T-helper 1 cell treated with Interleukin-12 subunit alpha and Interleukin-12 subunit beta and Interleukin-4 antibody, amounts not matched to agents 30 μg/mL and 1 μg/mL, for 36 hours (primary cell): ENCODE measurements around the gene FGFR2.

Experiments used
- H3K27ac Mint-ChIP-seq: one replicate; pipeline ENCODE4 v1.8.0; 2021; ENCODE audit warnings: mild to moderate bottlenecking, mixed read lengths
- H3K27me3 Mint-ChIP-seq: one replicate; pipeline ENCODE4 v1.8.0; 2021; ENCODE audit warnings: low read depth, mixed read lengths
- H3K36me3 Mint-ChIP-seq: one replicate; pipeline ENCODE4 v1.8.0; 2021; ENCODE audit warnings: low read depth, mixed read lengths
- H3K4me1 Mint-ChIP-seq: one replicate; pipeline ENCODE4 v1.8.0; 2021; ENCODE audit warnings: low read depth, mixed read lengths
- H3K4me3 Mint-ChIP-seq: one replicate; pipeline ENCODE4 v1.8.0; 2021; ENCODE audit warnings: mild to moderate bottlenecking, moderate library complexity, mixed read lengths
- H3K9me3 Mint-ChIP-seq: one replicate; pipeline ENCODE4 v1.8.0; 2021; ENCODE audit warnings: mixed read lengths

The FGFR2 gene

DNA sequence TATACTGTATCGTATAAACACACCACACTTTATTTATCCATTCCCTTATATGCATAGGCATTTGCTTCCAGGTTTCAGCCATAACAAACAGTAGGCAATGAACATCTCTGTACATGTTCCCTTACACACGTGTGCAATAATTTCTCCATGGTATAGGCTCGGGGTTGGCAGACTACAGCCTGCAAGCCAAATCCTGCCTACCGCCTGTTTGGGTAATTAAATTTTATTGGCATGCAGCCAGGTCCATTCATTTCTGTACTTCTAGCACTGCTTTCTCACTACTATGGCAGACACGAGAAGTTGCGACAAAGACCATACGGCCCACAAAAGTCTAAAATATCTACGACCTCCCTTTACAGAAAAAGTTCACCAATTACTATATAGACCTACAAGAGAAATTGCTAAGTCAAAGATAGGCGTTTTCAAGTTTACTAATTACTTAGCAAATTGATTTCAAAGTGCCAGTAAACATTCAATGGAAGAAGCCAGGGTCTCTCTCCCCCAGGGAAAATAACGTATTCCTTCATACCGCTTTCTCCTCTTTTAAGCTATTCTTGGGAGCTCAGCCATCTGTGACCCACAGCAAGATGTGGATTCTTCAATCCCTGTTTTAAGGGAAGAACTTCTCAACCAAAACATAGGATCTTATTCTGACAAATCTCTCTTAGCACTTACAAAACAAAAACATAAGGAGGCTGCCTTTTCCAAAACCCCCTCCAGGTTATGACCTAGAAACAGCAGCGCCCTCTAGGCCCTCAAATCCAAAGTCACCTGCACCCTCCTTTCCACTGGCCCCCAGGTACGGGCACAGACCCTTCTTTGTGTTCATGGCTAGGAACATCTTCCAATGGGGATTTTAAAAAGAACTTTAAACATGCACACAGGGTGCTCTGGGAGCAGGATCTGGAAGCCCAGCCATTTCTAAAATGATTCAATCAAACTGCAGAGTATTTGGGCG, 100.5 kb downstream of the FGFR2 start:
- no peaks in the 10 kb centered on the region for H3K27me3 Mint-ChIP-seq
- no peaks in the 10 kb centered on the region for H3K36me3 Mint-ChIP-seq
- no peaks in the 10 kb centered on the region for H3K9me3 Mint-ChIP-seq
- H3K4me1 Mint-ChIP-seq: no peaks in the 10 kb centered on the region
- H3K4me3 Mint-ChIP-seq: no peak overlapping the region
- H3K27ac Mint-ChIP-seq: no peak overlapping the region

DNA sequence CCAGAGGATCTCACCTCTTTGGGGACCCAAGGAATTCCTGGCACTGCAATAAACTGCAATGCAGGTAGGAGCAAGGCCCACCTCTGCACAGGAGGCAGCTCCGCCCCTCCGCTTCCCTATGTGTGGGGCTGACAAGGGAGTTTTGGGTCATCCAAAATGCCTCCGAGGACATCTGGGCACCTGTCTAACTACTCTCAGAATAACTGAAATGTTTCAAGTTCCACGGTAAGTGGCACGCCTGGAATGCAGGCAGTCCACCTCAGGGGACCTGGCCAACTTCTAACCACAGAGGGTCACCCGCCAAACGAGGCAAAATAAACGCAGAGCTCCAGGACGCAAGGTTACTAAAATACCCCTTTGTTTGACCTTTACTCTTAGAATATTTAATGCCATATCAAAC, 102.5 kb downstream of the FGFR2 start:
- Mint-ChIP-seq H3K27me3 (no peaks in the 10 kb centered on the region), H3K27ac (no peak overlapping the region), H3K4me3 (no peak overlapping the region), H3K36me3 (no peaks in the 10 kb centered on the region), H3K4me1 (no peaks in the 10 kb centered on the region), H3K9me3 (no peaks in the 10 kb centered on the region)

- Mint-ChIP-seq H3K9me3 (peaks cover 6% of the 10 kb centered on the region), H3K27me3 (no peaks in the 10 kb centered on the region), H3K36me3 (no peaks in the 10 kb centered on the region), H3K4me1 (no peaks in the 10 kb centered on the region), H3K4me3 (no peak overlapping the region), H3K27ac (no peak overlapping the region)
Observed at GRCh38 chr10:121494296-121494695, 103.9 kb downstream of the FGFR2 start.

- Mint-ChIP-seq H3K27me3 (no peaks in the 10 kb centered on the region), H3K36me3 (no peaks in the 10 kb centered on the region), H3K27ac (no peak overlapping the region), H3K4me3 (no peak overlapping the region), H3K9me3 (peaks cover 10% of the 10 kb centered on the region), H3K4me1 (no peaks in the 10 kb centered on the region)
Observed at GRCh38 chr10:121493521-121493920, 104.7 kb downstream of the FGFR2 start.

- no peak overlapping the region for H3K4me3 Mint-ChIP-seq
- H3K27me3 Mint-ChIP-seq: no peaks in the 10 kb centered on the region
- H3K36me3 Mint-ChIP-seq: no peaks in the 10 kb centered on the region
- H3K9me3 Mint-ChIP-seq: peaks cover 10% of the 10 kb centered on the region
- H3K27ac Mint-ChIP-seq: no peak overlapping the region
- no peaks in the 10 kb centered on the region for H3K4me1 Mint-ChIP-seq
Observed at GRCh38 chr10:121490871-121491519, 107.2 kb downstream of the FGFR2 start.

- no peak overlapping the region for H3K27ac Mint-ChIP-seq
- no peak overlapping the region for H3K4me3 Mint-ChIP-seq
- H3K9me3 Mint-ChIP-seq: peaks cover 10% of the 10 kb centered on the region
- no peaks in the 10 kb centered on the region for H3K4me1 Mint-ChIP-seq
- H3K27me3 Mint-ChIP-seq: no peaks in the 10 kb centered on the region
- no peaks in the 10 kb centered on the region for H3K36me3 Mint-ChIP-seq
Observed at GRCh38 chr10:121485436-121486139, 112.7 kb downstream of the FGFR2 start.

- Mint-ChIP-seq H3K4me1 (no peaks in the 10 kb centered on the region), H3K27me3 (no peaks in the 10 kb centered on the region), H3K9me3 (peaks cover 9% of the 10 kb centered on the region), H3K4me3 (no peak overlapping the region), H3K36me3 (no peaks in the 10 kb centered on the region), H3K27ac (no peak overlapping the region)
Observed at GRCh38 chr10:121484816-121485215, 113.4 kb downstream of the FGFR2 start.

- Mint-ChIP-seq H3K36me3 (no peaks in the 10 kb centered on the region), H3K4me1 (no peaks in the 10 kb centered on the region), H3K27ac (no peak overlapping the region), H3K9me3 (peaks cover 5% of the 10 kb centered on the region), H3K4me3 (no peak overlapping the region), H3K27me3 (no peaks in the 10 kb centered on the region)
Observed at GRCh38 chr10:121484401-121484800, 113.8 kb downstream of the FGFR2 start.

- H3K27me3 Mint-ChIP-seq: no peaks in the 10 kb centered on the region
Observed at GRCh38 chr10:121481180-121481579, 117.1 kb downstream of the FGFR2 start.

DNA sequence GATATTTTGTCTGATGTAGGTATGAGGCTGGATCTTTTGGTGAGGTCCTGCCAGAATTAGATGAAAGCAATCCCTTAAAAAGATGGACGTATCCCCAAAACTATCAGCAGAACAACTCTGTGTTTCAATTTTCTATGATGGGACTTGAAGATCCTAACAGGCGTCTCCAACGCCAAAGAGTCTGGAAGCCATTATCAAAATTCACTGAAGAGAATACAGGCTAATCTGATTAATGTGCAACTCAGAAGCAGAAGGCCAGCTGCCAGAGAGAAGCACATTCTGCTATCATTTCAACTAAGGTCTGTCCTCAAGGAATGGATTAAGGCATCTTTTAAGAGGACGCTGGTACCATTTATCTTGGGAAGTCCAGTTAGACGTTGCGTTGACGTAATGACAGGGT, 119.7 kb downstream of the FGFR2 start:
- Mint-ChIP-seq H3K27ac (no peak overlapping the region), H3K4me1 (no peaks in the 10 kb centered on the region), H3K4me3 (no peak overlapping the region), H3K27me3 (no peaks in the 10 kb centered on the region), H3K9me3 (no peaks in the 10 kb centered on the region), H3K36me3 (no peaks in the 10 kb centered on the region)

More at GRCh38 chr10:121481180-121481579, 117.1 kb downstream of the FGFR2 start:
- H3K27ac Mint-ChIP-seq: no peak overlapping the region
- H3K36me3 Mint-ChIP-seq: no peaks in the 10 kb centered on the region
- H3K9me3 Mint-ChIP-seq: no peaks in the 10 kb centered on the region
- H3K4me1 Mint-ChIP-seq: no peaks in the 10 kb centered on the region
- no peak overlapping the region for H3K4me3 Mint-ChIP-seq

DNA sequence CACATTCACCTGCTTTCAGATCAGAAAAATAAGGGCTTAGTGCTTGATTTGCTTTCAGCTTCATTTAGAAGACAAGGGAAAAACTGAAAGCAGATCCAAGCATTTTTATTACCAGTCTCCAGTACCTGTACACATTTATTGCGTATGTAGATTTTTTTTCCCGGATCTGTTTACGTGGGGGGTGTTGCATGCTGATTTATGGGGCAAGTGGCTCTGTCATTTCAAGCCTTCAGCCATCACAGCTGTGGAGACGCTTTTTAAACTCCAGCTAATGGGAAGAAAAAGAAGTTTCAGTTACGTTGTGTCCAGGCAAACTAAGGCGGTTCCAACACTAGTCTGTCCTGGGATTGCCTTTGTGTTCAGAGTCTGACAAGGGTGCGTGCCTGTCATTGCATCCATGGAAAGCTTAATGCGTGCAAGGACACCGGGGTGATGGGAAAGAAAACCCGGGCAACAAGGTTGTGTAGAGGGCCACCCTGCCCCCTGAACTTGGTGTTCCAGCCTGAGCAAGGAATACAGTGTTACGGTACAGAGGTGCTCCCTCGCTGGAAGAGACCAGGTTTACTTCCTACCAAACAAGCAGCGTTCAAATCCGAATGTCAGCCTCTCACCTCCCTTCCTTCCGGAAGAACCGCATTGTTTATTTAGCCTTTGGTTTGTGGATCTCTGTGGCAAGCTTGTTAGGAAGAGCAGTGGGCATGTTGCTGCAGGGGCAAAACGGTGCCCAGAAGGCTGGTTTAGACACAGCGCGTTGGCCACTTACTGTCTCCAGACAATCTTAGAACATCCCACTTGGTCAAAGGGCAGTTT, 128.2 kb downstream of the FGFR2 start:
- no peaks in the 10 kb centered on the region for H3K9me3 Mint-ChIP-seq
- no peak overlapping the region for H3K27ac Mint-ChIP-seq
- no peaks in the 10 kb centered on the region for H3K4me1 Mint-ChIP-seq
- no peaks in the 10 kb centered on the region for H3K36me3 Mint-ChIP-seq
- H3K4me3 Mint-ChIP-seq: no peak overlapping the region
- H3K27me3 Mint-ChIP-seq: no peaks in the 10 kb centered on the region

DNA sequence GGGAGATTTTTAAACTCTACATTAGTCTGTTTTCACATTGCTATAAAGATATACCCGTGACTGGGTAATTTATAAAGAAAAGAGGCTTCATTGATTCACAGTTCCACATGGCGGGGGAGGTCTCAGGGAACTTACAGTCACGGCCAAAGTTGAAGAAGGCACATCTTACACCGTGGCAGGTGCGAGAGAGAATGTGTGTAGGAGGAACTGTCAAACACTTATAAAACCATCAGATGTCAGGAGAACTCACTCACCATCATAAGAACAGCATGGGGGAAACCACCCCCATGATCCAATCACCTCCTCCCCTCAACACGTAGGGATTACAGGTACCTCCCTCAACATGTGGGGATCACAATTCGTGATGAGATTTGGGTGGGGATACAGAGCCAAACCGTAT, 129.5 kb downstream of the FGFR2 start:
- H3K27me3 Mint-ChIP-seq: no peaks in the 10 kb centered on the region
- H3K9me3 Mint-ChIP-seq: no peaks in the 10 kb centered on the region
- no peak overlapping the region for H3K4me3 Mint-ChIP-seq
- H3K27ac Mint-ChIP-seq: no peak overlapping the region
- H3K4me1 Mint-ChIP-seq: no peaks in the 10 kb centered on the region
- no peaks in the 10 kb centered on the region for H3K36me3 Mint-ChIP-seq

GRCh38 chr10:121466424-121466823, 131.8 kb downstream of the FGFR2 start:
- Mint-ChIP-seq H3K4me3 (no peak overlapping the region), H3K9me3 (no peaks in the 10 kb centered on the region), H3K27ac (no peak overlapping the region), H3K4me1 (no peaks in the 10 kb centered on the region), H3K36me3 (no peaks in the 10 kb centered on the region), H3K27me3 (no peaks in the 10 kb centered on the region)

DNA sequence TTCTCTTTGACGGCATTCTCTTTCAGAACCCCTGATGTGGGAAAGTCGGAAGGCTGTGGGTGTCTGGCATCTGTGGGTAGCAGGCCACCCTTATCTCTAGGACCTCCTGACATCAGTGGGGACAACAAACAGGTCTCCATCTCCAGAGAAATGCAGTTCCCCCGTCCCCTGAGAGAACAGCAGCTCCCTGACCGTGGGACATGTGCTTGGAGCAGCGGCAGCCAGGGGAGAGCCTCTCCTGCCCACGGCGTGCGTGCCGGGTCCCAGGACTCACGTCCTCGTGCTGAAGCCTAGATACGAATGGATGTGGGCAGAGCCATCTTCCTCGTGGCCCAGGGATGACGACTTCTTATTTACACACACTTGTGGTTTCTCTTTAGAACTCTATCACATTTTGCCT, 133.0 kb downstream of the FGFR2 start:
- Mint-ChIP-seq H3K36me3 (no peaks in the 10 kb centered on the region), H3K4me1 (no peaks in the 10 kb centered on the region), H3K4me3 (no peak overlapping the region), H3K9me3 (no peaks in the 10 kb centered on the region), H3K27me3 (no peaks in the 10 kb centered on the region), H3K27ac (no peak overlapping the region)
